ENCODE data around the gene LAMTOR3. TPM values are rescaled to one million over a fixed set of nuclear protein-coding genes. Genes with fewer than 3 reads are reported as not detected.

The LAMTOR3 gene
- total RNA-seq, 6 experiments from 2014 or later: 14.7 to 24.6 (median 18.9) TPM

- DNase-seq (no peak), ATAC-seq (no peak)
- WGBS (ENCODE audit: insufficient coverage, low coverage, low lambda C conversion rate, missing lambda C conversion rate): 40% methylated on average over 5 of the region's 5 CpGs
- intact Hi-C loops (cut with DNase I): no loop called here
- Histone ChIP-seq H3K9me3 (no peaks in the 10 kb centered on the region), H3K27ac (no peak overlapping the region), H3K36me3 (no peaks in the 10 kb centered on the region), H3K4me1 (no peaks in the 10 kb centered on the region), H3K27me3 (no peaks in the 10 kb centered on the region), H3K4me3 (no peak overlapping the region)
- TF ChIP-seq POLR2A (IDR thresholded peaks at IDR 0.05) (no peak), CTCF (IDR thresholded peaks at IDR 0.05) (no peak)
Observed at GRCh38 chr4:99861120-99861905, 32.9 kb downstream of the LAMTOR3 start.

- DNase-seq: no peak
- ATAC-seq: no peak
- no peaks in the 10 kb centered on the region for H3K9me3 ChIP-seq
- WGBS (ENCODE audit: insufficient coverage, low coverage, low lambda C conversion rate, missing lambda C conversion rate): 48% methylated on average over 2 of the region's 2 CpGs
- no peak for TF ChIP-seq POLR2A (IDR thresholded peaks at IDR 0.05)
- H3K36me3 ChIP-seq: no peaks in the 10 kb centered on the region
- H3K4me3 ChIP-seq: no peak overlapping the region
- no peaks in the 10 kb centered on the region for H3K4me1 ChIP-seq
- intact Hi-C loops (cut with DNase I): no loop called here
- no peak overlapping the region for H3K27ac ChIP-seq
- H3K27me3 ChIP-seq: no peaks in the 10 kb centered on the region
Observed at GRCh38 chr4:99860521-99860920, 33.7 kb downstream of the LAMTOR3 start.

GRCh38 chr4:99859618-99860017, 34.6 kb downstream of the LAMTOR3 start:
- Histone ChIP-seq H3K4me1 (no peaks in the 10 kb centered on the region), H3K4me3 (no peak overlapping the region), H3K27ac (no peak overlapping the region), H3K36me3 (no peaks in the 10 kb centered on the region), H3K9me3 (no peaks in the 10 kb centered on the region), H3K27me3 (no peaks in the 10 kb centered on the region)
- WGBS (ENCODE audit: insufficient coverage, low coverage, low lambda C conversion rate, missing lambda C conversion rate): 83% methylated on average over 2 of the region's 2 CpGs
- intact Hi-C loops (cut with DNase I): no loop called here
- ATAC-seq: no peak
- TF ChIP-seq CTCF (IDR thresholded peaks at IDR 0.05): no peak
- TF ChIP-seq POLR2A (IDR thresholded peaks at IDR 0.05): no peak
- no peak for DNase-seq

- H3K27me3 ChIP-seq: no peaks in the 10 kb centered on the region
- ATAC-seq: peak in 2 of 4 donors; percentile 29 to 41
- TF ChIP-seq POLR2A (IDR thresholded peaks at IDR 0.05) (no peak), CTCF (IDR thresholded peaks at IDR 0.05) (no peak)
- intact Hi-C loops (cut with DNase I): no loop called here
- H3K36me3 ChIP-seq: no peaks in the 10 kb centered on the region
- no peaks in the 10 kb centered on the region for H3K4me1 ChIP-seq
- no peaks in the 10 kb centered on the region for H3K9me3 ChIP-seq
- no peak overlapping the region for H3K4me3 ChIP-seq
- H3K27ac ChIP-seq: no peak overlapping the region
- 27% methylated on average over 3 of the region's 3 CpGs for WGBS (ENCODE audit: insufficient coverage, low coverage, low lambda C conversion rate, missing lambda C conversion rate)
- DNase-seq: no peak
Observed at GRCh38 chr4:99857307-99857706, 36.9 kb downstream of the LAMTOR3 start.

- ATAC-seq (peak; percentile 50 to 78 (median 67)), DNase-seq (no peak)
- no peaks in the 10 kb centered on the region for H3K27me3 ChIP-seq
- no peaks in the 10 kb centered on the region for H3K36me3 ChIP-seq
- 29% methylated on average over 1 of the region's 1 CpG for WGBS (ENCODE audit: insufficient coverage, low coverage, low lambda C conversion rate, missing lambda C conversion rate)
- H3K4me3 ChIP-seq: no peak overlapping the region
- no peaks in the 10 kb centered on the region for H3K9me3 ChIP-seq
- no peak for TF ChIP-seq POLR2A (IDR thresholded peaks at IDR 0.05)
- TF ChIP-seq CTCF (IDR thresholded peaks at IDR 0.05): no peak
- no peaks in the 10 kb centered on the region for H3K4me1 ChIP-seq
- intact Hi-C loops (cut with DNase I): no loop called here
- no peak overlapping the region for H3K27ac ChIP-seq
Observed at GRCh38 chr4:99856166-99856565, 38.1 kb downstream of the LAMTOR3 start.

Data from right lobe of liver (tissue), 6 donors.